DMS79 treated with DMSO at 0.1 percent for 48 hours (cell line): Measurements from ENCODE around the gene PREP.
A peak's percentile ranks its signal among the peaks of the same experiment; 100 is the strongest.
"Not testable (repeated sequence)": the region's sequence is repeated elsewhere in the genome, so short reads cannot be mapped to it uniquely, and the experiment has no call there.

ENCODE experiments used
- DNase-seq: peaks from one replicate; lab custom pipeline; 2025; lab: John Stamatoyannopoulos, UW

Gene PREP

GRCh38 chr6:105344881-105345370, 58.0 kb downstream of the PREP start:
- no peak for DNase-seq

- DNase-seq, result not testable (repeated sequence)
Observed at GRCh38 chr6:105338350-105338983, 64.4 kb downstream of the PREP start.

GRCh38 chr6:105336986-105337385, 65.9 kb downstream of the PREP start:
- no peak for DNase-seq

GRCh38 chr6:105332576-105332975, 70.3 kb downstream of the PREP start:
- no peak for DNase-seq

GRCh38 chr6:105331927-105332326, 71.0 kb downstream of the PREP start:
- DNase-seq, result peak; percentile 80

- no peak for DNase-seq
Observed at GRCh38 chr6:105330913-105331312, 72.0 kb downstream of the PREP start.

- DNase-seq, result no peak
Observed at GRCh38 chr6:105330364-105330763, 72.5 kb downstream of the PREP start.

- DNase-seq, result peak; percentile 83
Observed at GRCh38 chr6:105326833-105327770, 75.8 kb downstream of the PREP start.

GRCh38 chr6:105326216-105326615, 76.7 kb downstream of the PREP start:
- peak; percentile 93 for DNase-seq

GRCh38 chr6:105324386-105324950, 78.4 kb downstream of the PREP start:
- DNase-seq, result no peak

GRCh38 chr6:105322499-105323225, 80.2 kb downstream of the PREP start:
- no peak for DNase-seq

- no peak for DNase-seq
Observed at GRCh38 chr6:105321728-105322127, 81.2 kb downstream of the PREP start.

GRCh38 chr6:105321207-105321606, 81.7 kb downstream of the PREP start:
- no peak for DNase-seq

- peak; percentile 46 for DNase-seq
Observed at GRCh38 chr6:105320765-105321164, 82.1 kb downstream of the PREP start.

GRCh38 chr6:105320271-105320670, 82.6 kb downstream of the PREP start:
- DNase-seq, result no peak

GRCh38 chr6:105319331-105319730, 83.6 kb downstream of the PREP start:
- DNase-seq, result no peak

- no peak for DNase-seq
Observed at GRCh38 chr6:105318660-105319059, 84.2 kb downstream of the PREP start.

- peak; percentile 4 for DNase-seq
Observed at GRCh38 chr6:105317607-105318533, 85.0 kb downstream of the PREP start.

GRCh38 chr6:105313211-105313610, 89.7 kb downstream of the PREP start:
- DNase-seq, result peak; percentile 10

GRCh38 chr6:105310947-105311346, 91.9 kb downstream of the PREP start:
- no peak for DNase-seq

GRCh38 chr6:105310371-105310770, 92.5 kb downstream of the PREP start:
- DNase-seq, result no peak
